Kidney (tissue), 14 donors: Measurements from ENCODE around the gene DSTYK. TPM values are rescaled to one million over a fixed set of nuclear protein-coding genes. Genes with fewer than 3 reads are reported as not detected.

Source experiments
- DNase-seq, 5 donors: peaks; one replicate each; pipeline ENCODE4 v3.0.0-alpha.2; 2013 to 2020
- FAIRE-seq: peaks from 2 replicates; lab custom pipeline; 2012; peaks lifted over from hg19 to GRCh38; lab: Jason Lieb, UNC
- H3K27ac ChIP-seq, 2 donors: one replicate each; pipeline ENCODE4 v1.7.0; 2013; ENCODE audit warnings: low read depth in 2 of 2, low read length in 2 of 2, inconsistent platforms in 1 of 2
- H3K27me3 ChIP-seq: one replicate; pipeline ENCODE4 v1.7.1; 2013; ENCODE audit warnings: low read length, inconsistent platforms; ENCODE audit not compliant: control insufficient read depth, insufficient read depth
- H3K36me3 ChIP-seq, 3 donors: one replicate each; pipeline versions ENCODE4 v1.7.0 to v1.7.1; 2013; ENCODE audit warnings: low read length in 3 of 3, control low read depth in 1 of 3, inconsistent platforms in 1 of 3; ENCODE audit not compliant: insufficient read depth in 3 of 3, control insufficient read depth in 2 of 3
- H3K4me1 ChIP-seq, 3 donors: one replicate each; pipeline versions ENCODE4 v1.7.0 to v1.7.1; 2013; ENCODE audit warnings: low read length in 3 of 3, inconsistent platforms in 1 of 3, low read depth in 1 of 3; ENCODE audit not compliant: control insufficient read depth in 2 of 3, insufficient read depth in 2 of 3
- H3K4me3 ChIP-seq, 3 donors: one replicate each; pipeline versions ENCODE4 v1.7.0 to v1.8.1; 2013; ENCODE audit warnings: low read length in 3 of 3, control low read depth in 1 of 3, inconsistent platforms in 1 of 3
- H3K9ac ChIP-seq, 3 donors: one replicate each; pipeline versions ENCODE4 v1.7.0 to v1.7.1; 2013; ENCODE audit warnings: low read length in 3 of 3, control low read depth in 1 of 3, inconsistent platforms in 1 of 3
- H3K9me3 ChIP-seq, 3 donors: one replicate each; pipeline versions ENCODE4 v1.7.0 to v1.7.1; 2013; ENCODE audit warnings: low read length in 3 of 3, control low read depth in 1 of 3, inconsistent platforms in 1 of 3; ENCODE audit not compliant: control insufficient read depth in 2 of 3, insufficient read depth in 1 of 3
- CTCF ChIP-seq: IDR thresholded peaks from 3 replicates; pipeline ENCODE4 v1.5.1; 2012; ENCODE audit warnings: mild to moderate bottlenecking, moderate library complexity, borderline replicate concordance; ENCODE audit not compliant: insufficient read depth; ENCODE audit errors: extremely low read depth
- intact Hi-C: fragments of 100-400 bp; cut with DNase I; formaldehyde crosslinking; loops from one replicate; pipeline ENCODE4 v1.11.1; 2022
- polyA plus RNA-seq: library from polyadenylated mRNA; stranded (reverse); fragments of 350-450 nt; fragmentation: Illumina TruSeq; extraction: RNeasy Lipid Tissue Mini Kit (QIAGEN cat#74804); gene quantifications from one replicate; pipeline ENCODE4 v1.2.3, GENCODE V29; 2014; ENCODE audit warnings: low read depth, low replicate concordance; ENCODE audit not compliant: insufficient read depth
- total RNA-seq: library from RNA; stranded (reverse); fragmentation: NEBNext Ultra II Directional; extraction: Animal tissue kit (Norgen Biotek cat#: 25700); gene quantifications from one replicate; pipeline ENCODE4 v1.2.1, GENCODE V29; 2021
- donor health status: control.
- donor health status: control.
- donor health status: control.
- donor health status: control.
- donor health status: control.
- donor health status: DM: yes; HTN: yes; CAD: no.
- donor health status: Normal renal cell carcinoma (clear cell type).

Gene DSTYK
- total and polyA plus RNA-seq, 2 donors from 2014 or later, result 5.6 to 17.8 TPM

- no peak for DNase-seq
- TF ChIP-seq CTCF, result no peak
- H3K4me1 ChIP-seq, result no peaks in the 10 kb centered on the region
- FAIRE-seq, result no peak
- H3K4me3 ChIP-seq, result no peak overlapping the region
- no peaks in the 10 kb centered on the region for H3K9me3 ChIP-seq
- no peak overlapping the region for H3K9ac ChIP-seq
- intact Hi-C loops, result no loop called here
- no peaks in the 10 kb centered on the region for H3K27me3 ChIP-seq
- H3K27ac ChIP-seq, result no peak overlapping the region
- H3K36me3 ChIP-seq, result no peaks in the 10 kb centered on the region
Measured at GRCh38 chr1:205241366-205242030, 30.0 kb upstream of the DSTYK start.

GRCh38 chr1:205240569-205240968, 29.1 kb upstream of the DSTYK start:
- H3K4me1 ChIP-seq, result no peaks in the 10 kb centered on the region
- no peak overlapping the region for H3K9ac ChIP-seq
- no peak for FAIRE-seq
- no peaks in the 10 kb centered on the region for H3K27me3 ChIP-seq
- no peak overlapping the region for H3K4me3 ChIP-seq
- TF ChIP-seq CTCF, result no peak
- DNase-seq, result no peak
- no peaks in the 10 kb centered on the region for H3K36me3 ChIP-seq
- intact Hi-C loops, result no loop called here
- no peaks in the 10 kb centered on the region for H3K9me3 ChIP-seq
- H3K27ac ChIP-seq, result no peak overlapping the region

GRCh38 chr1:205240118-205240517, 28.6 kb upstream of the DSTYK start:
- Histone ChIP-seq H3K9me3 (no peaks in the 10 kb centered on the region), H3K36me3 (no peaks in the 10 kb centered on the region), H3K9ac (no peak overlapping the region), H3K4me3 (no peak overlapping the region), H3K27me3 (no peaks in the 10 kb centered on the region), H3K27ac (no peak overlapping the region), H3K4me1 (no peaks in the 10 kb centered on the region)
- FAIRE-seq, result no peak
- intact Hi-C loops, result no loop called here
- no peak for DNase-seq
- no peak for TF ChIP-seq CTCF

- FAIRE-seq, result no peak
- no peaks in the 10 kb centered on the region for H3K27me3 ChIP-seq
- H3K9ac ChIP-seq, result no peak overlapping the region
- H3K36me3 ChIP-seq, result no peaks in the 10 kb centered on the region
- intact Hi-C loops, result no loop called here
- no peaks in the 10 kb centered on the region for H3K9me3 ChIP-seq
- TF ChIP-seq CTCF, result no peak
- no peaks in the 10 kb centered on the region for H3K4me1 ChIP-seq
- H3K4me3 ChIP-seq, result no peak overlapping the region
- no peak overlapping the region for H3K27ac ChIP-seq
- DNase-seq, result no peak
Measured at GRCh38 chr1:205239078-205239477, 27.6 kb upstream of the DSTYK start.
